HEK293 (cell line): ENCODE data around the gene XPA.

Source experiments
- CTCF ChIA-PET: fragments of 350-600 bp; formaldehyde crosslinking; extraction: SDS; loops from one replicate; lab custom pipeline; 2021; ENCODE audit warnings: antibody characterized with exemption; lab: Yijun Ruan, JAX
- POLR2A ChIA-PET: fragments of 300-600 bp; formaldehyde crosslinking; extraction: SDS; loops from one replicate; lab custom pipeline; 2020; ENCODE audit warnings: antibody characterized with exemption, inconsistent platforms; lab: Yijun Ruan, JAX
- H3K27ac ChIP-seq: fragments of 200-500 bp; sonication (Bioruptor generic); 2 replicates; pipeline ENCODE4 v1.5.1; 2014; ENCODE audit warnings: low read depth, low read length, control low read depth, inconsistent platforms; ENCODE audit errors: extremely low read depth
- H3K36me3 ChIP-seq, 2 experiments: fragments of 200-500 bp in 1 of 2; sonication (Bioruptor generic) in 1 of 2; 1 replicate in 1 of 2; 2 replicates in 1 of 2; pipeline ENCODE4 v1.5.1; 2014 to 2017; ENCODE audit warnings: inconsistent platforms in 2 of 2, low read length in 2 of 2; ENCODE audit not compliant: control insufficient read depth in 2 of 2, insufficient read depth in 1 of 2
- H3K4me1 ChIP-seq: fragments of 200-500 bp; sonication (Bioruptor generic); 2 replicates; pipeline ENCODE4 v1.5.1; 2014; ENCODE audit warnings: mild to moderate bottlenecking, low read length, inconsistent platforms; ENCODE audit not compliant: control insufficient read depth, insufficient read depth
- H3K4me3 ChIP-seq: 2 replicates; pipeline ENCODE4 v1.5.1; 2011; ENCODE audit warnings: low read depth, mild to moderate bottlenecking, control low read depth, low read length, moderate library complexity
- H3K9me3 ChIP-seq: fragments of 200-500 bp; sonication (Bioruptor generic); 2 replicates; pipeline ENCODE4 v1.5.1; 2014; ENCODE audit warnings: low read depth, low read length, inconsistent platforms; ENCODE audit not compliant: control insufficient read depth, insufficient read depth
- ATF2 ChIP-seq: fragments of 450-650 bp; formaldehyde crosslinking; IDR thresholded peaks from 2 replicates; pipeline ENCODE4 v1.5.1; 2016; ENCODE audit warnings: missing biosample characterization, missing genetic modification characterization, low read depth
- HIC1 ChIP-seq: fragments of 450-650 bp; formaldehyde crosslinking; IDR thresholded peaks from 2 replicates; pipeline ENCODE4 v1.5.1; 2016; ENCODE audit warnings: missing biosample characterization, missing genetic modification characterization
- OVOL3 ChIP-seq: fragments of 450-650 bp; formaldehyde crosslinking; IDR thresholded peaks from 2 replicates; pipeline ENCODE4 v1.5.1; 2016; ENCODE audit warnings: missing biosample characterization, missing genetic modification characterization
- SP7 ChIP-seq: fragments of 450-650 bp; formaldehyde crosslinking; IDR thresholded peaks from 2 replicates; pipeline ENCODE4 v1.5.1; 2016; ENCODE audit warnings: missing biosample characterization, missing genetic modification characterization
- TSHZ1 ChIP-seq: fragments of 450-650 bp; formaldehyde crosslinking; IDR thresholded peaks from 2 replicates; pipeline ENCODE4 v1.5.1; 2016; ENCODE audit warnings: missing biosample characterization, missing genetic modification characterization, borderline replicate concordance
- ZBTB44 ChIP-seq: fragments of 450-650 bp; IDR thresholded peaks from 2 replicates; pipeline ENCODE4 v1.5.1; 2018; ENCODE audit warnings: missing biosample characterization, mild to moderate bottlenecking, missing genetic modification characterization
- ZFP3 ChIP-seq: fragments of 450-650 bp; formaldehyde crosslinking; IDR thresholded peaks from 2 replicates; pipeline ENCODE4 v1.5.1; 2016; ENCODE audit warnings: low read depth, missing biosample characterization, missing genetic modification characterization
- ZNF169 ChIP-seq: fragments of 450-650 bp; formaldehyde crosslinking; IDR thresholded peaks from 2 replicates; pipeline ENCODE4 v1.5.1; 2016; ENCODE audit warnings: missing biosample characterization, missing genetic modification characterization
- ZNF174 ChIP-seq: fragments of 450-650 bp; formaldehyde crosslinking; IDR thresholded peaks from 2 replicates; pipeline ENCODE4 v1.5.0; 2017; ENCODE audit warnings: missing biosample characterization, mild to moderate bottlenecking, missing genetic modification characterization
- ZNF214 ChIP-seq: fragments of 450-650 bp; formaldehyde crosslinking; IDR thresholded peaks from 2 replicates; pipeline ENCODE4 v1.5.1; 2017; ENCODE audit warnings: missing biosample characterization, mild to moderate bottlenecking, missing genetic modification characterization, borderline replicate concordance
- ZNF341 ChIP-seq: fragments of 450-650 bp; formaldehyde crosslinking; IDR thresholded peaks from 2 replicates; pipeline ENCODE4; 2016; ENCODE audit warnings: low read depth, missing biosample characterization, missing genetic modification characterization
- ZNF585B ChIP-seq: fragments of 450-650 bp; formaldehyde crosslinking; IDR thresholded peaks from 2 replicates; pipeline ENCODE4 v1.5.1; 2016; ENCODE audit warnings: missing biosample characterization, missing genetic modification characterization
- ZNF621 ChIP-seq: fragments of 450-650 bp; formaldehyde crosslinking; IDR thresholded peaks from 2 replicates; pipeline ENCODE4 v1.5.1; 2017; ENCODE audit warnings: missing biosample characterization, missing genetic modification characterization
- ZNF692 ChIP-seq: fragments of 450-650 bp; formaldehyde crosslinking; IDR thresholded peaks from 2 replicates; pipeline ENCODE4 v1.5.1; 2016; ENCODE audit warnings: missing biosample characterization, missing genetic modification characterization
- ZSCAN16 ChIP-seq: fragments of 450-650 bp; formaldehyde crosslinking; IDR thresholded peaks from 2 replicates; pipeline ENCODE4 v1.5.1; 2016; ENCODE audit warnings: missing biosample characterization, missing genetic modification characterization

Gene XPA

GRCh38 chr9:97675655-97676054 lies 21.5 kb downstream of the XPA start (continued):
- no peak for TF ChIP-seq ZFP3 (tag by site-specific recombination)

GRCh38 chr9:97673922-97674321 lies 23.2 kb downstream of the XPA start:
- CTCF ChIA-PET: interaction anchor here (0.9 to 1.7 kb wide), 4 partner anchors 9 to 249 kb away, joined by 3 to 4 read pairs (median 4); no protein-coding TSS in a partner anchor
- peaks cover 20 to 94% of the 10 kb centered on the region in 2 experiments for H3K36me3 ChIP-seq
- H3K4me3 ChIP-seq: no peak overlapping the region
- no peaks in the 10 kb centered on the region for H3K9me3 ChIP-seq
- H3K27ac ChIP-seq: no peak overlapping the region
- TF ChIP-seq HIC1 (tag by site-specific recombination): no peak
- TF ChIP-seq ZSCAN16 (tag by site-specific recombination): no peak
- no peak for TF ChIP-seq TSHZ1
- TF ChIP-seq ZNF341 (tag by site-specific recombination): no peak
- TF ChIP-seq ZBTB44 (tag by site-specific recombination): no peak
- TF ChIP-seq ATF2: no peak
- no peak for TF ChIP-seq ZNF174 (tag by site-specific recombination)
- TF ChIP-seq ZNF585B (tag by site-specific recombination): no peak
- TF ChIP-seq ZNF692: no peak
- TF ChIP-seq ZNF169 (tag by site-specific recombination): no peak
- no peak for TF ChIP-seq OVOL3 (tag by site-specific recombination)
- POLR2A ChIA-PET: no interaction called here
- H3K4me1 ChIP-seq: no peaks in the 10 kb centered on the region

- Histone ChIP-seq H3K4me1 (no peaks in the 10 kb centered on the region), H3K27ac (no peak overlapping the region), H3K4me3 (no peak overlapping the region), H3K9me3 (no peaks in the 10 kb centered on the region), H3K36me3 (peaks cover 23 to 97% of the 10 kb centered on the region in 2 experiments)
- no peak for TF ChIP-seq ZNF621
- TF ChIP-seq ZNF174 (tag by site-specific recombination): no peak
- TF ChIP-seq ZNF214 (tag by site-specific recombination): no peak
- TF ChIP-seq TSHZ1: no peak
- TF ChIP-seq SP7 (tag by site-specific recombination): peak; percentile 77
- CTCF ChIA-PET: interaction anchor here (0.6 to 1.2 kb wide), 2 partner anchors 218 to 1797 kb away, joined by 3 to 4 read pairs; partner anchors contain the start of gene ERCC6L2
- POLR2A ChIA-PET: no interaction called here
Observed at GRCh38 chr9:97672403-97672802, 24.7 kb downstream of the XPA start.
